GM19372 (cell line): ENCODE results near the gene MBD5.

Source experiments
- ATAC-seq: cut with Tn5 transposase; IDR thresholded peaks from one replicate; pipeline ENCODE4 v1.9.1; 2021; ENCODE audit warnings: mild to moderate bottlenecking, low read depth, moderate library complexity; ENCODE audit not compliant: unreplicated experiment

Gene MBD5

GRCh38 chr2:148202237-148202636 lies 181.3 kb downstream of the MBD5 start:
- ATAC-seq, result no peak

- no peak for ATAC-seq
Observed at GRCh38 chr2:148207111-148207510, 186.2 kb downstream of the MBD5 start.

- no peak for ATAC-seq
Observed at GRCh38 chr2:148209603-148210002, 188.7 kb downstream of the MBD5 start.

- no peak for ATAC-seq
Observed at GRCh38 chr2:148218326-148219075, 197.6 kb downstream of the MBD5 start.

GRCh38 chr2:148221166-148221565 lies 200.3 kb downstream of the MBD5 start:
- ATAC-seq, result no peak

- ATAC-seq, result no peak
Observed at GRCh38 chr2:148221926-148222325, 201.0 kb downstream of the MBD5 start.

- no peak for ATAC-seq
Observed at GRCh38 chr2:148231858-148232257, 211.0 kb downstream of the MBD5 start.

- no peak for ATAC-seq
Observed at GRCh38 chr2:148234143-148234542, 213.3 kb downstream of the MBD5 start.

GRCh38 chr2:148237911-148238310 lies 217.0 kb downstream of the MBD5 start:
- ATAC-seq, result no peak

- ATAC-seq, result no peak
Observed at GRCh38 chr2:148238561-148238960, 217.7 kb downstream of the MBD5 start.

- ATAC-seq, result no peak
Observed at GRCh38 chr2:148240838-148241237, 219.9 kb downstream of the MBD5 start.

- no peak for ATAC-seq
Observed at GRCh38 chr2:148244593-148245292, 223.9 kb downstream of the MBD5 start.

- ATAC-seq, result no peak
Observed at GRCh38 chr2:148251993-148252392, 231.1 kb downstream of the MBD5 start.

GRCh38 chr2:148252646-148253045 lies 231.8 kb downstream of the MBD5 start:
- no peak for ATAC-seq

- no peak for ATAC-seq
Observed at GRCh38 chr2:148253685-148254084, 232.8 kb downstream of the MBD5 start.

GRCh38 chr2:148255929-148256328 lies 235.0 kb downstream of the MBD5 start:
- no peak for ATAC-seq

GRCh38 chr2:148257276-148257675 lies 236.4 kb downstream of the MBD5 start:
- no peak for ATAC-seq

- no peak for ATAC-seq
Observed at GRCh38 chr2:148258124-148258523, 237.2 kb downstream of the MBD5 start.

- ATAC-seq, result no peak
Observed at GRCh38 chr2:148259674-148260073, 238.8 kb downstream of the MBD5 start.

- ATAC-seq, result no peak
Observed at GRCh38 chr2:148263890-148264289, 243.0 kb downstream of the MBD5 start.

- ATAC-seq, result no peak
Observed at GRCh38 chr2:148273158-148273691, 252.3 kb downstream of the MBD5 start.

GRCh38 chr2:148279216-148279615 lies 258.3 kb downstream of the MBD5 start:
- no peak for ATAC-seq
